Measurements from ENCODE around the gene TK1. TPM values are rescaled to one million over a fixed set of nuclear protein-coding genes. Genes with fewer than 3 reads are reported as not detected.

Gene TK1
- total and polyA plus RNA-seq, 2 donors from 2014 or later: 9.3 to 12.7 TPM

DNA sequence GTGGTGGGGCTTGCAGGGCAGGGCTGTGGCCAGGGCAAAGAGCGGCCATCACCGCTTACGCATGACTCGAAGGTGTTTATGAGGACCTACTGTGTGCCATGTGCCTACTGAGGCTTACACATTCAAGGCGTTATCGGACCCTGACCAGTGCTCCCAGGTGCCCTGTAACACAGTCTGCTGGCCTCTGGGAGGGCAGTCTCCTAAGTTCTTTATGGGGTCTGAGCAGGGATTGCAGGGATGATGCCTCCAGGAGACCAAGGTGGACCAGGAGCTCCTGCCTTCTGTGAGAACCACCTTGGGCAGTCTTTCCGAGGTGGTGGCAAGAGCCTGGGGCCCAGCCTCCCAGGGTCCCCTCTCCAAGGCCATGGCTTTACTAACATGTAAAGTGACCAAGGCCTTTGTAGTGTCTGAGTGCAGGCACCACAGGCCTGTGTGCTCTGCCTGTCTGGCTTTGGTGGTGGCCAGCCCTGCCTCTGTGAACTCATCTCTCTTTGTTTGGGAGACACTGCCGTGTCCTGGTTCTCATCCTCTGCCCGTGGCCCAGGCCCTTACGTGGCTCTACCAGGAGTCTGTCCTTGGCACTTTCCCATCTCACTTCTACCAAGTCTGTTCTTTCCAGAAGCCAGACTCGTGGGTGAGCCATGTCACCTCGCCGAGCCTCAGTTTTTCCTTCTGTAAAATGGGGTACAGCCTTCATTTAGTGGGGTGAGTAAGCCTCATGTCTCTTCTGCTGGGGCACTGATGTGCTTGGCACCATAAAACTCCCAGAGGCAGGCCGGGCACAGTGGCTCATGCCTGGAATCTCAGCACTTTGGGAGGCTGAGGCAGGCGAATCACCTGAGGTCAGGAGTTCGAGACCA is 21.9 kb downstream of the TK1 start:
- no peak for FAIRE-seq
- no peak overlapping the region for H3K27ac ChIP-seq (ENCODE audit: low read depth in 2 of 2, low read length in 2 of 2)
- H3K9ac ChIP-seq (ENCODE audit: low read length in 3 of 3): no peak overlapping the region
- H3K9me3 ChIP-seq (ENCODE audit: control insufficient read depth in 2 of 3, insufficient read depth in 1 of 3, low read length in 3 of 3): no peaks in the 10 kb centered on the region
- H3K4me3 ChIP-seq (ENCODE audit: low read length in 3 of 3): no peak overlapping the region
- no peaks in the 10 kb centered on the region for H3K27me3 ChIP-seq (ENCODE audit: control insufficient read depth, insufficient read depth, low read length)
- peaks cover 0 to 8% (median 5%) of the 10 kb centered on the region in 3 donors for H3K4me1 ChIP-seq (ENCODE audit: control insufficient read depth in 2 of 3, insufficient read depth in 2 of 3, low read depth in 1 of 3, low read length in 3 of 3)
- intact Hi-C loops (cut with DNase I): no loop called here
- no peaks in the 10 kb centered on the region for H3K36me3 ChIP-seq (ENCODE audit: control insufficient read depth in 2 of 3, insufficient read depth in 3 of 3, low read length in 3 of 3)
- no peak for DNase-seq
- TF ChIP-seq CTCF (IDR thresholded peaks at IDR 0.05; ENCODE audit: borderline replicate concordance, extremely low read depth, insufficient read depth): no peak

DNA sequence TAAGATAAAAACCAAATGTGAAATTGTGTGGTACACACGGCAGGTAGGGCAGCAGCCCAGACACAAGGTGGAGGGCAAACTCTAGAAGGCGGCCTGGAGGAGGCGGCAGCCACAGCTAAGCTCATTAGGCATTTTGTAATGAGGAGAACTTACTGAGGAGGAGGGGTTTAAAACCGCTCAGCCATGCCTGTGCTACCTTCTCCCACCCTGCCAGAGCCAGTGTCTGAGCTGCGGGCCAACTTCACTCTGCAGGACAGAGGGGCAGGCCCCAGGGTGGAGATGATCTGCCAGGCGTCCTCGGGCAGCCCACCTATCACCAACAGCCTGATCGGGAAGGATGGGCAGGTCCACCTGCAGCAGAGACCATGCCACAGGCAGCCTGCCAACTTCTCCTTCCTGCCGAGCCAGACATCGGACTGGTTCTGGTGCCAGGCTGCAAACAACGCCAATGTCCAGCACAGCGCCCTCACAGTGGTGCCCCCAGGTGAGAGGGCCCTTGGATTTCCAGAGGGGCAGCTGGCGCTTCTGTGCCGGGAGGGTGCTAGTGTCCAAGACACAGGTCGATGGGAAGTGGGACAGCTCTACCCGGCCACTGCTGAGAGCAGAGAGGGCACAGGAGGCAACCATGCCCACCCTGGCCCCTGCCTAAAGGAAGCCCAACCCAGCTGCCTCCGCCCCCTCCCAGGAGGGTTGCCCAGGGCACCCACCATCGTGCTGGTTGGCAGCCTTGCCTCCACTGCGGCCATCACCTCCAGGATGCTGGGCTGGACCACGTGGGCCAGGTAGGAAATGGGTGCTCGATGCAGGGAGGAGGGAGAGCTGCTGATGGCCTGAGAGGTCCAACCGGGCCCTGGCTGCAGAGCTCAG is 22.7 kb downstream of the TK1 start:
- no peaks in the 10 kb centered on the region for H3K36me3 ChIP-seq (ENCODE audit: control insufficient read depth in 2 of 3, insufficient read depth in 3 of 3, low read length in 3 of 3)
- intact Hi-C loops (cut with DNase I): no loop called here
- no peak overlapping the region for H3K27ac ChIP-seq (ENCODE audit: low read depth in 2 of 2, low read length in 2 of 2)
- H3K4me1 ChIP-seq (ENCODE audit: control insufficient read depth in 2 of 3, insufficient read depth in 2 of 3, low read depth in 1 of 3, low read length in 3 of 3): peaks cover 0 to 4% (median 0%) of the 10 kb centered on the region in 3 donors
- no peaks in the 10 kb centered on the region for H3K27me3 ChIP-seq (ENCODE audit: control insufficient read depth, insufficient read depth, low read length)
- no peak for FAIRE-seq
- H3K9me3 ChIP-seq (ENCODE audit: control insufficient read depth in 2 of 3, insufficient read depth in 1 of 3, low read length in 3 of 3): no peaks in the 10 kb centered on the region
- DNase-seq: no peak
- TF ChIP-seq CTCF (IDR thresholded peaks at IDR 0.05; ENCODE audit: borderline replicate concordance, extremely low read depth, insufficient read depth): no peak
- H3K4me3 ChIP-seq (ENCODE audit: low read length in 3 of 3): no peak overlapping the region
- H3K9ac ChIP-seq (ENCODE audit: low read length in 3 of 3): no peak overlapping the region

- FAIRE-seq: no peak
- H3K27ac ChIP-seq (ENCODE audit: low read depth in 2 of 2, low read length in 2 of 2): no peak overlapping the region
- TF ChIP-seq CTCF (IDR thresholded peaks at IDR 0.05; ENCODE audit: borderline replicate concordance, extremely low read depth, insufficient read depth): no peak
- H3K4me1 ChIP-seq (ENCODE audit: control insufficient read depth in 2 of 3, insufficient read depth in 2 of 3, low read depth in 1 of 3, low read length in 3 of 3): no peaks in the 10 kb centered on the region
- no peaks in the 10 kb centered on the region for H3K27me3 ChIP-seq (ENCODE audit: control insufficient read depth, insufficient read depth, low read length)
- no peaks in the 10 kb centered on the region for H3K36me3 ChIP-seq (ENCODE audit: control insufficient read depth in 2 of 3, insufficient read depth in 3 of 3, low read length in 3 of 3)
- H3K4me3 ChIP-seq (ENCODE audit: low read length in 3 of 3): no peak overlapping the region
- intact Hi-C loops (cut with DNase I): no loop called here
- H3K9ac ChIP-seq (ENCODE audit: low read length in 3 of 3): no peak overlapping the region
- no peak for DNase-seq
- no peaks in the 10 kb centered on the region for H3K9me3 ChIP-seq (ENCODE audit: control insufficient read depth in 2 of 3, insufficient read depth in 1 of 3, low read length in 3 of 3)
Observed at GRCh38 chr17:78159575-78160158, 27.2 kb downstream of the TK1 start.

Measured in kidney (tissue), 14 donors.